HL-60 (cell line): ENCODE data around the gene SHOC2.
A peak's percentile ranks its signal among the peaks of the same experiment; 100 is the strongest.

Source experiments
- DNase-seq, 2 experiments: peaks; one replicate each; pipeline ENCODE4 v3.0.0-alpha.2; 2010 to 2020; ENCODE audit warnings: low read depth in 1 of 2, low spot score in 1 of 2
- H3K27ac ChIP-seq: fragments of 250-450 bp; sonication (Bioruptor Pico); replicated peaks from 2 replicates; pipeline ENCODE4 v1.5.1; 2020; ENCODE audit warnings: mild to moderate bottlenecking, moderate library complexity
- H3K27me3 ChIP-seq: fragments of 250-450 bp; sonication (Bioruptor Pico); 2 replicates; pipeline ENCODE4 v1.5.1; 2021; ENCODE audit warnings: mild to moderate bottlenecking, moderate library complexity; ENCODE audit not compliant: insufficient read depth, poor library complexity, severe bottlenecking
- H3K4me3 ChIP-seq: replicated peaks from 2 replicates; pipeline ENCODE4 v1.5.1; 2011; ENCODE audit warnings: mild to moderate bottlenecking, control low read depth, low read length; ENCODE audit not compliant: insufficient read depth
- GABPA ChIP-seq: IDR thresholded peaks from 2 replicates; pipeline ENCODE4 v1.6.1; 2012; ENCODE audit warnings: low read depth
- POLR2AphosphoS5 ChIP-seq: IDR thresholded peaks from 2 replicates; pipeline ENCODE4 v1.6.1; 2012; ENCODE audit warnings: low read depth
- REST ChIP-seq: IDR thresholded peaks from 2 replicates; pipeline ENCODE4 v1.6.1; 2012; ENCODE audit warnings: low read depth; ENCODE audit not compliant: insufficient replicate concordance
- SPI1 ChIP-seq: IDR thresholded peaks from 2 replicates; pipeline ENCODE4 v1.6.1; 2012; ENCODE audit warnings: low read depth, mild to moderate bottlenecking, borderline replicate concordance
- TF ChIP-seq, protein P1 (sequence below): IDR thresholded peaks from one replicate; pipeline ENCODE4 v1.5.1; 2011; ENCODE audit warnings: low read length, control low read depth, inconsistent platforms; ENCODE audit not compliant: insufficient read depth

Gene SHOC2

DNA sequence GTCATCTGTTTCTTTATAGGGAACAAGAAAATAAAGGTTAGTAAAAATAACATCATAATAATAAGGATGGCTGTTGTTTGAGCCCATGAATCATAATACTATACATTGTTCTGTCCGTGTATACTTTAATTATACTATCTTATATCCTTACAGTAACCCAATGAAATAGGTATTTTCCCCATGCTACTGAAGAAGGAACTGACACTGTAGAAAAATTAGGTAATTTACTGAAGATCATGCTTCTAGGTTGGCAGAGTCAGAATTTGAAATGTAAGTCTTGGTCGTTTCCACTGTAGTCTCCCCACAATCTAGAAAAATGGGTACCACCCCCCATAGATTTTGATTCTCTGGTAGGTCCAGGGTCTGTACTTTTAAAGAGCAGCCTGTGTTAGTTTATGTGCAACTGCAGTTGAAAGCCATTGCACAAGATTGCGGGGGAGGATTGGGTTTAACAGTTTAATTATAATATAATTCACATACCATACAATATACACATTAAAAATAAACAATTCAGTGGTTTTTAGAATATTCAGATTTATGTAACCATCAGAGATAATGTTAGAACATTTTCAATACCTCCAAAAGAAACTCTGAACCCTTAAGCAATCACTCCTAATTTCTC lies 47.7 kb downstream of the SHOC2 start:
- no peak overlapping the region for H3K4me3 ChIP-seq
- no peak overlapping the region for H3K27ac ChIP-seq
- H3K27me3 ChIP-seq, result no peaks in the 10 kb centered on the region
- peak in 1 of 2 experiments; percentile 3 for DNase-seq
- TF ChIP-seq POLR2AphosphoS5 (no peak), REST (no peak), SPI1 (no peak), GABPA (no peak)
- TF ChIP-seq, protein P1, sequence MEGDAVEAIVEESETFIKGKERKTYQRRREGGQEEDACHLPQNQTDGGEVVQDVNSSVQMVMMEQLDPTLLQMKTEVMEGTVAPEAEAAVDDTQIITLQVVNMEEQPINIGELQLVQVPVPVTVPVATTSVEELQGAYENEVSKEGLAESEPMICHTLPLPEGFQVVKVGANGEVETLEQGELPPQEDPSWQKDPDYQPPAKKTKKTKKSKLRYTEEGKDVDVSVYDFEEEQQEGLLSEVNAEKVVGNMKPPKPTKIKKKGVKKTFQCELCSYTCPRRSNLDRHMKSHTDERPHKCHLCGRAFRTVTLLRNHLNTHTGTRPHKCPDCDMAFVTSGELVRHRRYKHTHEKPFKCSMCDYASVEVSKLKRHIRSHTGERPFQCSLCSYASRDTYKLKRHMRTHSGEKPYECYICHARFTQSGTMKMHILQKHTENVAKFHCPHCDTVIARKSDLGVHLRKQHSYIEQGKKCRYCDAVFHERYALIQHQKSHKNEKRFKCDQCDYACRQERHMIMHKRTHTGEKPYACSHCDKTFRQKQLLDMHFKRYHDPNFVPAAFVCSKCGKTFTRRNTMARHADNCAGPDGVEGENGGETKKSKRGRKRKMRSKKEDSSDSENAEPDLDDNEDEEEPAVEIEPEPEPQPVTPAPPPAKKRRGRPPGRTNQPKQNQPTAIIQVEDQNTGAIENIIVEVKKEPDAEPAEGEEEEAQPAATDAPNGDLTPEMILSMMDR, result no peak

DNA sequence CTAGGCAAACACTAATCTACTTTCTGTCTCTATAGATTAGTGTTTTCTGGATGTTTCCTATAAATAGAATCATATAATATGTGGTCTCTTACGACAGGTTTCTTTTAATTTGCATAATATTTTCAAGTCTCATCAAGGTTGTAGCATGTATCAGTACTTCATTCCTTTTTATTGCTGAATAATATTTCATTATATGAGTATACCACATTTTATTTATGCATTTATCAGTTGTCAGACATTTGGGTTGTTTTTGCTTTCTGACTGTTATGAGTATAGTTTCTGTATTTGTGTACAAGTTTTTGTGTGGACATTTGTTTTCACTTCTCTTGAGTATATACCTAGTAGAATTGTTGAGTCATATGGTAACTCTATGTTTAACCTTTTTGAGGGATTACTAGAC lies 48.2 kb downstream of the SHOC2 start:
- Histone ChIP-seq H3K27me3 (no peaks in the 10 kb centered on the region), H3K4me3 (no peak overlapping the region), H3K27ac (no peak overlapping the region)
- TF ChIP-seq POLR2AphosphoS5 (no peak), REST (no peak), SPI1 (no peak), GABPA (no peak)
- TF ChIP-seq, protein P1, result no peak
- DNase-seq, result no peak

GRCh38 chr10:110969183-110969582 lies 49.8 kb downstream of the SHOC2 start:
- Histone ChIP-seq H3K27me3 (no peaks in the 10 kb centered on the region), H3K4me3 (no peak overlapping the region), H3K27ac (no peak overlapping the region)
- no peak for DNase-seq
- TF ChIP-seq GABPA, result no peak
- TF ChIP-seq POLR2AphosphoS5, result no peak
- TF ChIP-seq SPI1, result no peak
- no peak for TF ChIP-seq REST
- TF ChIP-seq, protein P1, result no peak
